CD4-positive, alpha-beta T cell (primary cell): ENCODE data around the gene ANXA8. TPM values are rescaled to one million over a fixed set of nuclear protein-coding genes. Genes with fewer than 3 reads are reported as not detected.

Experiments used
- ATAC-seq: fragments of 200-7000 bp; cut with Tn5 transposase; one replicate; pipeline ENCODE4 v1.10.0; 2022; ENCODE audit warnings: mild to moderate bottlenecking; ENCODE audit not compliant: poor library complexity
- CTCF ChIA-PET: fragments of 350-600 bp; sonication (Branson Sonifier 250); formaldehyde crosslinking; loops from one replicate; lab custom pipeline; 2021; ENCODE audit warnings: antibody characterized with exemption, inconsistent platforms; lab: Charles Lee
- POLR2A ChIA-PET: fragments of 350-600 bp; sonication (Branson Sonifier 250); formaldehyde crosslinking; loops from one replicate; lab custom pipeline; 2021; ENCODE audit warnings: antibody characterized with exemption, inconsistent platforms; lab: Charles Lee
- DNase-seq, 14 experiments: peaks; one replicate each; pipeline ENCODE4 v3.0.0-alpha.2; 2013 to 2020; ENCODE audit warnings: mixed read lengths in 2 of 14
- H3K27ac ChIP-seq, 2 donors: one replicate each; pipeline versions ENCODE4 v1.5.1 to v1.7.0; 2013; ENCODE audit warnings: low read length in 2 of 2, low read depth in 1 of 2, mild to moderate bottlenecking in 1 of 2
- H3K27me3 ChIP-seq, 2 experiments: 1 replicate in 1 of 2; 2 replicates in 1 of 2; pipeline versions ENCODE4 v1.6.1 to v1.7.0; 2013; ENCODE audit warnings: low read length in 2 of 2, control low read depth in 1 of 2, mild to moderate bottlenecking in 1 of 2, moderate library complexity in 1 of 2; ENCODE audit not compliant: insufficient read depth in 2 of 2, control insufficient read depth in 1 of 2
- H3K36me3 ChIP-seq: one replicate; pipeline ENCODE4 v1.6.1; 2013; ENCODE audit warnings: low read length, control low read depth; ENCODE audit not compliant: insufficient read depth
- H3K4me1 ChIP-seq: one replicate; pipeline ENCODE4 v1.6.1; 2013; ENCODE audit warnings: low read length, control low read depth; ENCODE audit not compliant: insufficient read depth
- H3K4me3 ChIP-seq: one replicate; pipeline ENCODE4 v1.5.1; 2013; ENCODE audit warnings: mild to moderate bottlenecking, low read length, moderate library complexity
- H3K9me3 ChIP-seq, 2 experiments: 1 replicate in 1 of 2; 2 replicates in 1 of 2; pipeline versions ENCODE4 v1.6.1 to v1.7.0; 2013; ENCODE audit warnings: low read length in 2 of 2, mild to moderate bottlenecking in 2 of 2, control low read depth in 1 of 2, moderate library complexity in 1 of 2; ENCODE audit not compliant: control insufficient read depth in 1 of 2, insufficient read depth in 1 of 2
- H3K27ac Mint-ChIP-seq: one replicate; pipeline ENCODE4 v1.8.0; 2020; ENCODE audit warnings: mixed read lengths
- H3K27me3 Mint-ChIP-seq: one replicate; pipeline ENCODE4 v1.8.0; 2021; ENCODE audit warnings: mixed read lengths
- H3K36me3 Mint-ChIP-seq: one replicate; pipeline ENCODE4 v1.8.0; 2021; ENCODE audit warnings: low read depth, mixed read lengths
- H3K4me1 Mint-ChIP-seq: one replicate; pipeline ENCODE4 v1.8.0; 2021; ENCODE audit warnings: low read depth, mixed read lengths
- H3K4me3 Mint-ChIP-seq: one replicate; pipeline ENCODE4 v1.8.0; 2020; ENCODE audit warnings: mild to moderate bottlenecking, mixed read lengths
- H3K9me3 Mint-ChIP-seq: one replicate; pipeline ENCODE4 v1.8.0; 2020; ENCODE audit warnings: mixed read lengths
- intact Hi-C, 2 experiments: fragments of 100-400 bp; cut with DNase I in 1 of 2; cut with micrococcal nuclease in 1 of 2; formaldehyde crosslinking; loops; one replicate each; pipeline versions ENCODE4 v1.15.1 to v1.9.0; 2023 to 2025; cut with DNase I, micrococcal nuclease
- total RNA-seq, 174 experiments: library from RNA in 2 of 174; stranded (reverse) in 2 of 174; gene quantifications; one replicate each; pipeline ENCODE4 v1.2.3 and lab custom pipeline; 2021 to 2026
- TF ChIP-seq, protein P1 (sequence below): fragments of 200-600 bp; IDR thresholded peaks from one replicate; pipeline ENCODE4 v1.8.0; 2022; ENCODE audit warnings: antibody characterized with exemption, mild to moderate bottlenecking

ANXA8 gene
- total RNA-seq, 2 experiments from 2014 or later: not detected

DNA sequence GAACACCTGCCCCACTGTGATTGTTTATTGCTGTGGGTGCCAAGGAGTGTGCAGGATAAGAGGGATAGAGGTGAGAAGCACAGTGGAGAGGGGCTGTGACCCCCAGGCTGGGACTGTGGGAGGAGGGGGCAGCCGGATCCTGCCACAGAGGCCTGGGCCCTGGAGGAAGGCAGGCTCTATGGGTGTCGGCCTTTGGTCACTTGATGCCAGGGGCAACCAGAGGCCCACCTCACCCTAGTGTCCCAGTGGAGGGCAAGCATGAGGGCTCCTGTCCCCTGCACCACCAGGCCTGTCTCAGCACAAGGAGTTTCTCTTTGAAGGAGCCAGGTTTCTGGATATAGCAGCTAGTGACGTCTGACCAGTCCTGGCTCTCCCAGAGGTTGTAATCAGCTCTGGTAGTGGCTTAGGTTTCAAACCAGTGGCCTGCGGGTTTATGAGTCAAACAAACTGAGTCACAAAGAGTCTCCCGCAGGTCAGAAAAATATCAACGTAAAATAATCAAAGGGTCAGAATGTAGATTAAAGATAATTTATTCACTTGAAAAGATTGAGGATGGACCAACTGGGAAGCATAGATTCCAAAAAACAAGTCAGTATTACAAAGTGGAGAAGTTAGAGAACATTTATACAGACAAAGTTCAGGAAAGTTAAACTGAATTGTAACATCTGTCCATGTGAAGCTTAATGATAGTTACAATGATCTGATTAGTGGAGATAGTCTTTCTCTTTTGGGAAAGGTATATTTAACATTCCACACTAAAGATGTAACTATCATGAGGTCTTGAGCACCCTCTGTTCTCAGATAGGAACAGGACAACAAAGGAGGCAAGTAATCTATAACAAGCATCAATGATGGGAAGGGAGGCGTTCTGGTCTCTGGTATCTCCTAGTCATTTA lies 62.6 kb downstream of the ANXA8 start:
- no peaks in the 10 kb centered on the region for H3K36me3 Mint-ChIP-seq
- H3K27me3 Mint-ChIP-seq: no peaks in the 10 kb centered on the region
- intact Hi-C loops: no loop called here

DNA sequence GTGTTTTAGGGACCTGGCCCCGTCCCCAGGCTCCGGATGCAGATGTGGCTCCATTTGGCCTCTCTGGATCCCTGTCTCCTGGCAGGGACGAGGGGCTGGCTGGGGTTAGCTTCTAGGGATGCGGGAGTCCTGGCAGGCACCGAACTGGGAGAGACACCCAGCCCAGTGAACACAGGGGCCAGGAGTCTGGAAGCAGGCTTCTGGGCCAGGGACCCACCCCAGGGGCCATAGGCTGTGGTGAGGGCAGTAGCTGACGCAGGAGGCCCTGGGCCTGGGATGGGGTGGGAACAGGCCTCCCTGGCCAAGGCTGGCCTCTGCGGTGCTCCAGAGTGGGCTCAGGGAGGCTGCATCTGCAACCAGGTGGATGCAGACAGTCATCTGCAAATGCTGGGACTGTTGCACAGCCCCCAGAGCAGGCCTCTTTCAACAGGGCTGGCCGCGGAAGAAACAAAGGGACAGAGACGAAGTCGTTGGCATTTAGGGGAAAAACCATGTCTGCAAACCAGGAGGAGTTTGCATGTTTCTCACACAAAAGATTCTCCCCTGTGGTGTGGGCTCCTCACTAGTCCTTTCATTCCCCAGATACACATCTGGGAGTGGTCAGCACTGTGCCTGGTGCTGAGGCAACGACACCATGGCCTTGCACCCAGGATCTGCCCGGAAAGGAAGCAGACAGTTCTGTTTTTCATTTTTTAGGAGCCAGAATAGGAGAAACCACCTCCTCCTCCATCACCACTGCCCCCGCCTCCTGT lies 63.4 kb downstream of the ANXA8 start:
- POLR2A ChIA-PET: no interaction called here
- Histone ChIP-seq H3K36me3 (no peaks in the 10 kb centered on the region), H3K9me3 (peaks cover 0 to 13% of the 10 kb centered on the region in 2 experiments), H3K27ac (no peak overlapping the region), H3K4me1 (no peaks in the 10 kb centered on the region), H3K4me3 (no peak overlapping the region), H3K27me3 (no peaks in the 10 kb centered on the region)
- Mint-ChIP-seq H3K27ac (no peak overlapping the region), H3K9me3 (no peaks in the 10 kb centered on the region), H3K27me3 (no peaks in the 10 kb centered on the region), H3K36me3 (no peaks in the 10 kb centered on the region), H3K4me1 (no peaks in the 10 kb centered on the region), H3K4me3 (no peak overlapping the region)
- intact Hi-C loops: no loop called here
- CTCF ChIA-PET: no interaction called here
- ATAC-seq: no peak
- TF ChIP-seq, protein P1, sequence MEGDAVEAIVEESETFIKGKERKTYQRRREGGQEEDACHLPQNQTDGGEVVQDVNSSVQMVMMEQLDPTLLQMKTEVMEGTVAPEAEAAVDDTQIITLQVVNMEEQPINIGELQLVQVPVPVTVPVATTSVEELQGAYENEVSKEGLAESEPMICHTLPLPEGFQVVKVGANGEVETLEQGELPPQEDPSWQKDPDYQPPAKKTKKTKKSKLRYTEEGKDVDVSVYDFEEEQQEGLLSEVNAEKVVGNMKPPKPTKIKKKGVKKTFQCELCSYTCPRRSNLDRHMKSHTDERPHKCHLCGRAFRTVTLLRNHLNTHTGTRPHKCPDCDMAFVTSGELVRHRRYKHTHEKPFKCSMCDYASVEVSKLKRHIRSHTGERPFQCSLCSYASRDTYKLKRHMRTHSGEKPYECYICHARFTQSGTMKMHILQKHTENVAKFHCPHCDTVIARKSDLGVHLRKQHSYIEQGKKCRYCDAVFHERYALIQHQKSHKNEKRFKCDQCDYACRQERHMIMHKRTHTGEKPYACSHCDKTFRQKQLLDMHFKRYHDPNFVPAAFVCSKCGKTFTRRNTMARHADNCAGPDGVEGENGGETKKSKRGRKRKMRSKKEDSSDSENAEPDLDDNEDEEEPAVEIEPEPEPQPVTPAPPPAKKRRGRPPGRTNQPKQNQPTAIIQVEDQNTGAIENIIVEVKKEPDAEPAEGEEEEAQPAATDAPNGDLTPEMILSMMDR: no peak
- DNase-seq: no peak

More for the DNA sequence above, 62.6 kb downstream of the ANXA8 start:
- Mint-ChIP-seq H3K27ac (no peak overlapping the region), H3K4me1 (no peaks in the 10 kb centered on the region), H3K9me3 (no peaks in the 10 kb centered on the region), H3K4me3 (no peak overlapping the region)
- ChIA-PET CTCF (no interaction called here), POLR2A (no interaction called here)
- ATAC-seq (no peak), DNase-seq (no peak)
- no peaks in the 10 kb centered on the region for H3K4me1 ChIP-seq
- H3K36me3 ChIP-seq: no peaks in the 10 kb centered on the region
- no peak overlapping the region for H3K27ac ChIP-seq
- peaks cover 0 to 12% of the 10 kb centered on the region in 2 experiments for H3K9me3 ChIP-seq
- TF ChIP-seq, protein P1: no peak
- H3K4me3 ChIP-seq: no peak overlapping the region
- H3K27me3 ChIP-seq: no peaks in the 10 kb centered on the region

DNA sequence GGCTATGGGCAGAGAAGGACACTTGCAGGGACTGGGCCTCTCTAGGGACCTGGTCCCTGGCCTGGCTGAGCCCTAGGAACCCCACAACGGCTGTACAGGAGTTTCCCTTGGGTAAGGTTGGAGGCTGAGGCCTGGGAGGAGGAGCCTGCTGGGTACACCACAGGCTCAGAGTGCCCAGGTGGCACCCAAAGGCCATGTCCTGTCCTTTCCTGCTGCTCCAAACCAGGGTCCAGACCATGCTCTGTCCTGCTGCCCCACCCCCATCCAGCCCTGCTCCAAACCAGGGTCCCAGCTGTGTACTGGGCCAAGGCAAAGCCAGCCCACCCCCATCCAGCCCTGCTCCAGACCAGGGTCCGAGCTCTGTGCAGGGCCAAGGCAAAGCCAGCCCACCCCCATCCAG lies 64.5 kb downstream of the ANXA8 start:
- H3K36me3 ChIP-seq: no peaks in the 10 kb centered on the region
- peaks cover 0 to 13% of the 10 kb centered on the region in 2 experiments for H3K9me3 ChIP-seq
- no peak overlapping the region for H3K4me3 ChIP-seq
- POLR2A ChIA-PET: no interaction called here
- ATAC-seq: no peak
- TF ChIP-seq, protein P1: no peak
- no peak overlapping the region for H3K4me3 Mint-ChIP-seq
- DNase-seq: no peak
- H3K27me3 Mint-ChIP-seq: no peaks in the 10 kb centered on the region
- H3K27ac Mint-ChIP-seq: no peak overlapping the region
- no peak overlapping the region for H3K27ac ChIP-seq
- no peaks in the 10 kb centered on the region for H3K36me3 Mint-ChIP-seq
- H3K4me1 Mint-ChIP-seq: no peaks in the 10 kb centered on the region
- H3K4me1 ChIP-seq: no peaks in the 10 kb centered on the region
- H3K27me3 ChIP-seq: no peaks in the 10 kb centered on the region
- intact Hi-C loops: no loop called here
- CTCF ChIA-PET: no interaction called here
- no peaks in the 10 kb centered on the region for H3K9me3 Mint-ChIP-seq
